GM18519 (cell line): Measurements from ENCODE around the gene EEPD1.

Experiments used
- ATAC-seq: cut with Tn5 transposase; IDR thresholded peaks from one replicate; pipeline ENCODE4 v1.9.1; 2021; ENCODE audit warnings: mild to moderate bottlenecking, moderate library complexity; ENCODE audit not compliant: unreplicated experiment, low FRiP score

EEPD1 gene

GRCh38 chr7:36188906-36189305 lies 35.9 kb downstream of the EEPD1 start:
- no peak for ATAC-seq

GRCh38 chr7:36190447-36191291 lies 37.6 kb downstream of the EEPD1 start:
- no peak for ATAC-seq

DNA sequence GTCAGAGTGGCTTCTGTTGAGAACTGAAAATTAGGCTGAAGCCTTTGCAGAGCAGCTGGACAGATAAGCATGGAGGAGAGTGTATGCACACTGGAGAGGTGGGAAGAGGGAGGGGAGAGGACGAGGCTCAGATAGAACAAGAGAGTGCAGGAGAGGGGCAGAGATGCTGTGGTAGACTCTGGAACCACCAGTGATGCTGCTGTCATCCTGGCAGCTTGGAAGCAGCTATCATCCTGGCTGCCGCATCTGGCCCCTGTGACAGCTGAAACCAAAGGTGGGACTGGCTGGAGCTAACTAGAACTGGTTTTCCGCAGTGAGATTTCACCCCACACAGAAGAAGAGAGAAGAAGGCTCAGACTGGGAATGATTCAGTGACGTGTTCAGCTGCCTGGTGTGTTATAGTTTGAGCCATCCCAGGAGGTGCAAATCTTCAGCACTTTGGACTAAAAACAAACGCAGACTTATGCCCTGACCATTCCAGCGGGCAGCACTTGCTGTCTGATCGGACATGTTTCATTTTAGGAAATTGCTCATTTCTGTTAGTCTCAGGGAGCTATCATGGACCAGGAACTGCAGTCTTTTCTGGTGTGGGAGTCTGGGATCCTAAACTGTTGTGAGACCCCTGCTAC lies 38.4 kb downstream of the EEPD1 start:
- peak; percentile 4 for ATAC-seq

- ATAC-seq: peak; percentile 63
Measured at GRCh38 chr7:36192053-36192824, 39.2 kb downstream of the EEPD1 start.

DNA sequence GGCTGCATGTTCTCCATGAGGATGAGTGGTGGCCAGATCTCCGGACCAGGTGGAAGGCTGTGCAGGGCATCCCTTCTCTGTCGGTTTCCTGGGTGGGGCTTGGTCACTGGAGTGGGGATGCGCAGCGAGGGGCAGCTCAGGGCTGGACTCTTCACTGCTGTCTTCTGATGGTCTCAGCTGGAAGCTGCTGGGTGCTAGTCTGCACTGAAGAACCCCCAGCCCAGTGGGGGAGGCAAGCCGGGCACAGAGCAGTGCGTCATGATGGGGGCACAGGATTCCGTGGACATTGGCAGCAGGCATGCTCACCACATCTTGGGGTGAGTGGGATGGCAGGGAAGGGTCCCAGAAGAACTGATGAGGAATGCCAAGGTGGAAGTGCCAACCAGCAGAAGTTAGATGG lies 39.8 kb downstream of the EEPD1 start:
- ATAC-seq: no peak

DNA sequence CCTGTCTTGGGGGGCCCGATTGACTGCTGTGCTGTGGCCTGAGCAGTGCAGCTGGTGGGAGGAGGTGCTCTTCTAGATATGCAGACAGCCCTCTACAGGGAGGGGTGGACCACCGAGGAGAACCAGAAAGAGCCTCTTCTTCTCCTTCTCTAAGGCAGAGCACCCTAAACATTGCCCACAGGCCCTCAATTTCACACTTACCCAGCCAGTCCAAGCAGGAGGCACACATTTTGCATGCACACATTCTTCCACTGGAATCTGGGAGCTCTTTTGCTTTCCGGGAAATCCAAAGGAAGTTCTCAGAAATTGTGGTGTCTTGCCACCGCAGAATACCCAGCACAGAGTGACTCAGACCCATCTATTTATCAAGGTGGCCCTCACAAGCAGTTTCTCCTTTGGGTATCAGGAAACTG lies 45.8 kb downstream of the EEPD1 start:
- ATAC-seq: no peak

GRCh38 chr7:36199329-36199728 lies 46.3 kb downstream of the EEPD1 start:
- no peak for ATAC-seq

DNA sequence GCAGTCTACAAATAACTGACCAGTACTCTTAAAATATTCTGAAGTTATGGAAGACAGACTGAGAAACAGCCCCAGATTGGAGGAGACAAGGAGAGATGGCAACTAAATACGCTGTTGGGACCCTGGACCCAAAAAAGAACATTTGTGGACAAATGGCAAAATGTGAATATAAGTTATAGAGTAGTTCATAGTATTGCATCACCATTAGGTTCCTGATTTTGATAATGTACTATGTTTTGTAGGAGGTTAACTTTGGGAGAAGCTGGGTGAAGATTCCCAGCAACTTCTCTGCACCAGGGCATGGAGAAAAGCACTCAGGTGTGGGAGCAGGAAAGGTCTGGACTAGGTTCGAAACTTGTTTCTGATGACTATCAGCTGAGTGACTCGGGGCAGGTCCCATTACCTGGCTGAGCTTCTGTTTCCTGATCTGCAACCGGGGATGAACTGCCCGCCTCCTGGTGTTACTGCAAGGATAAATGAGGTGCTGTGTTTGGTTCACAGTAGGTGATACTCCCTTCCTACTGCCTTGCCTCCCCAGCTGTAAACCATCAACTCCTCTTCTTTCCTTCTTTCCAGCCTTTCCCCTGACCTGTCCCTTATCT lies 48.2 kb downstream of the EEPD1 start:
- ATAC-seq: no peak

- ATAC-seq: no peak
Measured at GRCh38 chr7:36202398-36202797, 49.3 kb downstream of the EEPD1 start.

DNA sequence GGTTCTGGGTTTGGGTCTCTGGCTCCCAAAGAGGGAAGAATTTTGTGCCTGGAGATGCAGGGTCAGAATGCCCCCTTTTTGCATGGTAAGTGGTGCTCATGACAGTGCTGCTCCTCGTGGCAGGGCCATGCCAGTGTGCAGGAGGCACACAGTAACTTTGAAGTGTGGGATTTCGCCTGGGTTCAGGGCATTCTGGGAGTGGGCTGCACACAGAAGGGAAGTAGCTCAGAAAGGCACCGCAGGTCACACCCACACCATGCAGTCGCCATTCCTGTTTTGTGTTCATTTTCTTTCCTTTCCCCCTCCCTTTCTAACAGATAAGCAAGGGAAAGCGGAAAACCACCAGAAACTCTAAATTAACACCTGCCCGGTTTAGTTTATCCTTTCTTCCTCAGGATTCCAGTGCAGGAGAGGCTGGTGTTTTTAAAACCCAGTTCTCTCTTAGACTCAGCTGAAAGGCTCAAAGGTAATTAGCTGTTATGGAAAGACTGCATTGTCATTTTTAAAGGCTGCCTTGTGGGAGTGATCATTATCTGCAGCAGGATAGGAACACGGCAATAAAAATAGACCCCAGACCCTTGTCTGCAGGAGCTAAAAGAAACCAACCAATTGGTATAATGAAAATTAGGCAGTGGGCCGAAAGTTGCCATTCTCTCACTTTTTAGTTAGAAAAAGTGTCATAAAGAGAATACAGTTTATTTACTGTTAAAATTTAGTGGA lies 50.2 kb downstream of the EEPD1 start:
- no peak for ATAC-seq

- ATAC-seq: no peak
Measured at GRCh38 chr7:36204044-36204663, 51.1 kb downstream of the EEPD1 start.

GRCh38 chr7:36204929-36205635 lies 52.0 kb downstream of the EEPD1 start:
- no peak for ATAC-seq

DNA sequence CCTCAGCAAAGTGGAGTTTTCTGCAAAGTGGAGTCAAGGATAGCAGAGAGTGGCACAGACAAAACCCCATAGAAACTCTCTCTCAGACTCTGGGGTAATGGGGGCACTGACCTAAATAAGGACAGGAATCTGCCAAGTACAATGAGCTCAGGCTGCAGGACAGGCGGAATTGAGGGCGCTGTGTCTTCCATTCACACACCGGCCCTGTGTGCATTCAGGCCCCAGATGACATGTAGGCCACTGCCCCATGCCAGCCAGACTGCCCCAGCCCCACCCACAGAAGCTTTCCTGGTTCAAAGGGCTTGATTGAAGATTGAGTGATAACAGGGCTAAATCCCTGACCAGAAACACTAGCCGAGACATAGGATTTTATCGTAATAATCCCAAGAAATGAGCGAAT lies 52.7 kb downstream of the EEPD1 start:
- ATAC-seq: no peak

- no peak for ATAC-seq
Measured at GRCh38 chr7:36207451-36208291, 54.6 kb downstream of the EEPD1 start.

- no peak for ATAC-seq
Measured at GRCh38 chr7:36208426-36208825, 55.4 kb downstream of the EEPD1 start.

GRCh38 chr7:36208997-36209813 lies 56.2 kb downstream of the EEPD1 start:
- ATAC-seq: no peak

GRCh38 chr7:36209814-36210183 lies 56.7 kb downstream of the EEPD1 start:
- ATAC-seq: no peak
